ENCODE data around the gene DNAJA4.

DNAJA4 gene

DNA sequence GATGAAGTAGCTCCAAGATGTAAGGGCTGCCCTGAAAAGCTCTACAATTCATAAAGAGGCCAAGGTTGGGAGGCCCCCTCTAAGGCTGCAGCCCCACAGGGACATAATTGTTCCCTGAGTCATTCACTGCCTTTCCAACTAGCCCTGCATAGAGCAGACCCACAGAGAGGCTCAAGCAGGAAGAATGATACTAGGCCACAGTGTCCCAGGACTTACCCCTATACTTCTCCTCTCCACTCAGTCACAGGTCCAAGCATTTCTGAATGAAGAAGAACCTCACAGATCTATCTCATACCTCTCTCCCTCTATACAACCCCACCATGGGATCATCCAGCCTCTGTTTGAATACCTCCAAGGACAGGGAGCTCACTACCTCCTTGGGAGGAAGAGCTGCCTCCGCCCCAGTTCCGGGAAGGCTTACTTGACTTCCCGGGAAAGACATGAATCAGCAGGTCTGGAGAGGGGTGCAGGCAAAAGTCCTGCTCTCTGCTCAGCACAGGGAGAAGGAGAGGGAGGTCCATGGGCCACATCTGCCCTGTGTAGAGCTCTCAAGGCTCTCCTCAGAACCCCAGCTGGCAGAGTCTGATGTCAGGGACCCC is 41.9 kb downstream of the DNAJA4 start:
- DNase-seq (ENCODE audit: low spot score), result no peak
- in situ Hi-C loops (cut with MboI; ENCODE audit: low pct_unique_long_range_greater_than_20kb, low sequenced_read_pairs, unreplicated experiment), result loop anchor here (10.0 kb wide), 1 partner anchor 119 kb away; no protein-coding TSS in a partner anchor
- no peak for TF ChIP-seq CTCF (IDR thresholded peaks at IDR 0.05; ENCODE audit: extremely low read depth, insufficient read depth, missing control alignments)

DNA sequence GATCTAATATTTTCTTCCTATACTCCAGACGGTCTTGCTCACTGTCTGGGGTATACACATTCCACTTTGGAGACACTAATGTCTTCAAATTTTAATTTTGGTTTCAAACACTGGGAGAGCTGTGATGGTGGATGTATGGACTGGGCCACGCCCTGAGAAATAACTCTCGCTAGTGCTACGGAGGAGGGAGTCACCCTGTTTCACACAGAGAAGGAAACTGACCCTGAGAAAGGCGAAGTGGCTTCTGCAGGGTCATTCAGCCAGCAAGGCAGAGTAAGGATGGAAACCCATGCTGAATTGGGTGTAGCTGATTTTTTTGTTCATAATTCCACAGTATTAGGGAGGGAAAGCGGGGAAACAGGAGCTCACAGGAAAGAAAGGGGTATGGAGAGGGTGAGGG is 43.6 kb downstream of the DNAJA4 start:
- TF ChIP-seq CTCF (IDR thresholded peaks at IDR 0.05; ENCODE audit: extremely low read depth, insufficient read depth, missing control alignments), result no peak
- no peak for DNase-seq (ENCODE audit: low spot score)
- in situ Hi-C loops (cut with MboI; ENCODE audit: low pct_unique_long_range_greater_than_20kb, low sequenced_read_pairs, unreplicated experiment), result loop anchor here (10.0 kb wide), 1 partner anchor 117 kb away; no protein-coding TSS in a partner anchor

- in situ Hi-C loops (cut with MboI; ENCODE audit: low pct_unique_long_range_greater_than_20kb, low sequenced_read_pairs, unreplicated experiment), result loop anchor here (10.0 kb wide), 1 partner anchor 116 kb away; no protein-coding TSS in a partner anchor
- peak; percentile 85 for TF ChIP-seq CTCF (IDR thresholded peaks at IDR 0.05; ENCODE audit: extremely low read depth, insufficient read depth, missing control alignments)
- peak; percentile 73 for DNase-seq (ENCODE audit: low spot score)
Measured at GRCh38 chr15:78308422-78309032, 44.2 kb downstream of the DNAJA4 start.

- TF ChIP-seq CTCF (IDR thresholded peaks at IDR 0.05; ENCODE audit: extremely low read depth, insufficient read depth, missing control alignments), result no peak
- DNase-seq (ENCODE audit: low spot score), result no peak
- in situ Hi-C loops (cut with MboI; ENCODE audit: low pct_unique_long_range_greater_than_20kb, low sequenced_read_pairs, unreplicated experiment), result no loop called here
Measured at GRCh38 chr15:78311292-78311691, 46.9 kb downstream of the DNAJA4 start.

DNA sequence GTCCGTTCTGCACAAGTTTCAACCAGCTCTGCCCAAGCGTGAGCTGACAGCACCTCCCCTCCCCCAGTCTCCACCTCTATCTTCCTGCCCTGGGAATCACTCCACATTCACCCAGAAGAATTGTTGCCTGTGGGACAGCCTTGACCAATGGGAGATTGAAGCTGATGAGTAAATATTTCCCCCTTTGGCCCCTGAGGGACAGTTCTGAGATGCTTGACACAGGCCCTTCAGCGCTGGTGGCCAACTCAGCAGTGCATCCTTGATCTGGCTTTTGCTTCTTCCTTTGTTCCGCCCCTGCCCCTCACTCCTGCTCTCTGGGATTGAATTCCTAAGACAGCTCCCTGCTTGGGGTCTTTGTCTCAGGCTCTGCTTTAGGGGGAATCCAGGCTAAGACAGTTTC is 48.2 kb downstream of the DNAJA4 start:
- in situ Hi-C loops (cut with MboI; ENCODE audit: low pct_unique_long_range_greater_than_20kb, low sequenced_read_pairs, unreplicated experiment), result no loop called here
- no peak for DNase-seq (ENCODE audit: low spot score)
- TF ChIP-seq CTCF (IDR thresholded peaks at IDR 0.05; ENCODE audit: extremely low read depth, insufficient read depth, missing control alignments), result no peak

DNA sequence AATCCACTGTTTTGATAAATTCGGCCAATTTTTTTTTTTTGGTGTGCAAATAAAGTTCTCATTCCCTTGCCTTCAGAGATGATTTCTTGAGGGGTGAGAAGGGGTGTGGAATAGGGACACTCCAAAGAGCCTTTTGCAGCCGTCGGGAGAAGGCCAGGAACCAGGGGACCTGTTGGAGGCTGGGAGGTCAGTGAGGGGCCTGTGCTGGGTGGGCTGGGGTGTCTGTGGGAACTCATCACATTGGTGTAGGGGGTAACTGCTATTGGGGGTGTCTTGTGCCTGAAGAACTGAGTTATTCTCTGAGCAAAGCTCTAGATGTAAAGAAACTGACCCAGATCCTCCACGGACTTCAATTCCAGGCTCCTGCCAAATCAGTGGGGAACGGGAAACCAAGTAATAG is 48.6 kb downstream of the DNAJA4 start:
- TF ChIP-seq CTCF (IDR thresholded peaks at IDR 0.05; ENCODE audit: extremely low read depth, insufficient read depth, missing control alignments), result no peak
- no peak for DNase-seq (ENCODE audit: low spot score)
- in situ Hi-C loops (cut with MboI; ENCODE audit: low pct_unique_long_range_greater_than_20kb, low sequenced_read_pairs, unreplicated experiment), result no loop called here
